Endodermal cell (in vitro differentiated cells): Measurements from ENCODE around the gene GPHA2. TPM values are rescaled to one million over a fixed set of nuclear protein-coding genes. Genes with fewer than 3 reads are reported as not detected.

ENCODE experiments used
- DNase-seq: peaks from one replicate; pipeline ENCODE4 v3.0.0-alpha.2; 2017
- H3K27ac ChIP-seq: 2 replicates; pipeline ENCODE4 v1.5.1; 2013; ENCODE audit warnings: mild to moderate bottlenecking, low read depth, low read length, moderate library complexity
- H3K27me3 ChIP-seq: 2 replicates; pipeline ENCODE4 v1.6.1; 2013; ENCODE audit warnings: mild to moderate bottlenecking, low read length, moderate library complexity; ENCODE audit not compliant: insufficient read depth, control insufficient read depth, poor library complexity, severe bottlenecking
- H3K36me3 ChIP-seq: 2 replicates; pipeline ENCODE4 v1.7.0; 2013; ENCODE audit warnings: mild to moderate bottlenecking, low read length, moderate library complexity; ENCODE audit not compliant: control insufficient read depth, insufficient read depth
- H3K4me1 ChIP-seq: one replicate; pipeline ENCODE4 v1.7.0; 2013; ENCODE audit warnings: low read length; ENCODE audit not compliant: control insufficient read depth, insufficient read depth
- H3K4me3 ChIP-seq: 2 replicates; pipeline ENCODE4 v1.5.1; 2013; ENCODE audit warnings: mild to moderate bottlenecking, low read length, moderate library complexity
- H3K9ac ChIP-seq: 2 replicates; pipeline ENCODE4 v1.6.1; 2013; ENCODE audit warnings: mild to moderate bottlenecking, low read length, moderate library complexity; ENCODE audit not compliant: poor library complexity, severe bottlenecking; ENCODE audit errors: extremely low read depth
- H3K9me3 ChIP-seq: 2 replicates; pipeline ENCODE4 v1.6.1; 2013; ENCODE audit warnings: mild to moderate bottlenecking, low read length, moderate library complexity; ENCODE audit not compliant: control insufficient read depth
- H3K27ac Mint-ChIP-seq: 2 replicates; pipeline ENCODE4 v1.8.0; 2020; ENCODE audit warnings: mixed read lengths
- H3K27me3 Mint-ChIP-seq: 2 replicates; pipeline ENCODE4 v1.8.0; 2021; ENCODE audit warnings: mild to moderate bottlenecking, mixed read lengths; ENCODE audit not compliant: insufficient read depth
- H3K36me3 Mint-ChIP-seq: 2 replicates; pipeline ENCODE4 v1.8.0; 2020; ENCODE audit warnings: low read depth, mixed read lengths
- H3K4me1 Mint-ChIP-seq: 2 replicates; pipeline ENCODE4 v1.8.0; 2020; ENCODE audit warnings: mixed read lengths
- H3K4me3 Mint-ChIP-seq: 2 replicates; pipeline ENCODE4 v1.8.0; 2020; ENCODE audit warnings: mild to moderate bottlenecking, moderate library complexity, mixed read lengths
- H3K9me3 Mint-ChIP-seq: 2 replicates; pipeline ENCODE4 v1.8.0; 2020; ENCODE audit warnings: mild to moderate bottlenecking, mixed read lengths
- CTCF ChIP-seq: fragments of 200-600 bp; sonication (generic); conservative IDR thresholded peaks from 2 replicates; pipeline ENCODE4 v1.5.0; 2021; ENCODE audit warnings: antibody characterized with exemption, mild to moderate bottlenecking
- WGBS, 2 experiments: methylation state at CpG; one replicate each; pipeline versions ENCODE4 v1.1.5 to v1.1.7; 2013; ENCODE audit warnings: missing lambda C conversion rate in 2 of 2, mixed read lengths in 1 of 2; ENCODE audit not compliant: insufficient coverage in 1 of 2, insufficient read length in 1 of 2; 5-methylcytosine and 5-hydroxymethylcytosine counted together
- total RNA-seq, 2 donors: library from RNA; stranded (reverse); fragmentation: NEBNext Ultra II Directional in 1 of 2; extraction: Animal tissue kit (Norgen Biotek cat#: 25700) in 1 of 2; gene quantifications; 2 replicates in 1 of 2; 3 replicates in 1 of 2; pipeline ENCODE4 v1.2.1, GENCODE V29; 2021

Gene GPHA2
- total RNA-seq, 2 donors from 2014 or later, result 0.77 TPM; not detected in 1

- no peaks in the 10 kb centered on the region for H3K9me3 Mint-ChIP-seq
- H3K36me3 Mint-ChIP-seq, result no peaks in the 10 kb centered on the region
- no peak overlapping the region for H3K4me3 Mint-ChIP-seq
- H3K4me1 ChIP-seq, result no peaks in the 10 kb centered on the region
- no peak for DNase-seq
- H3K27ac ChIP-seq, result no peak overlapping the region
- H3K4me1 Mint-ChIP-seq, result no peaks in the 10 kb centered on the region
- H3K27ac Mint-ChIP-seq, result no peak overlapping the region
- TF ChIP-seq CTCF, result no peak
- H3K36me3 ChIP-seq, result no peaks in the 10 kb centered on the region
- 96 to 97% methylated on average over 4 of the region's 4 CpGs for WGBS, 2 experiments
- no peak overlapping the region for H3K4me3 ChIP-seq
- H3K27me3 ChIP-seq, result no peaks in the 10 kb centered on the region
- H3K9ac ChIP-seq, result no peak overlapping the region
- no peaks in the 10 kb centered on the region for H3K9me3 ChIP-seq
- H3K27me3 Mint-ChIP-seq, result peaks cover 4% of the 10 kb centered on the region
These were observed 25.0 kb upstream of the GPHA2 start for GRCh38 chr11:64960719-64961118.

DNA sequence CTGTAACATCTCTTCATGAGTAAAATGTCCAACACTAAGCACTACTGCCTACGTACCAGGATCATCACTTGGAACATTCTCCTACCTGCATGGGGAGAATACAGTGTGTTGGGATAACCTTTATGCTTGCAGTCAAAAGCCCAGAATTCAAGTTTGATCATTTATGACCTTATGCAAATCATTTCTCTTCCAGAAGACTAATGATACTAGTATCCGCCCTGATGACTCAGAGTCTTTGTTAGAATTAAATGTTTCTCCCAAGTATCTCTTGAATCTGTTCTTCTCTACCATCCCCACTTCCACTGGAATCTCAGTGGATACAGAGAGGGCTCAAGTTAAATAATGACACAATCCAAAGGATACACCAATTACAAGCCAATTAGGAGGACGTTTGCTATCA is 23.8 kb upstream of the GPHA2 start:
- H3K9me3 ChIP-seq, result no peaks in the 10 kb centered on the region
- H3K4me3 ChIP-seq, result no peak overlapping the region
- TF ChIP-seq CTCF, result no peak
- Mint-ChIP-seq H3K4me1 (no peaks in the 10 kb centered on the region), H3K4me3 (no peak overlapping the region), H3K36me3 (no peaks in the 10 kb centered on the region), H3K9me3 (no peaks in the 10 kb centered on the region), H3K27ac (no peak overlapping the region), H3K27me3 (peaks cover 4% of the 10 kb centered on the region)
- H3K36me3 ChIP-seq, result no peaks in the 10 kb centered on the region
- H3K4me1 ChIP-seq, result no peaks in the 10 kb centered on the region
- 79 to 88% methylated on average over 2 to 3 of the region's 3 CpGs for WGBS, 2 experiments
- H3K9ac ChIP-seq, result no peak overlapping the region
- H3K27me3 ChIP-seq, result peaks cover 2% of the 10 kb centered on the region
- H3K27ac ChIP-seq, result no peak overlapping the region
- DNase-seq, result no peak

DNA sequence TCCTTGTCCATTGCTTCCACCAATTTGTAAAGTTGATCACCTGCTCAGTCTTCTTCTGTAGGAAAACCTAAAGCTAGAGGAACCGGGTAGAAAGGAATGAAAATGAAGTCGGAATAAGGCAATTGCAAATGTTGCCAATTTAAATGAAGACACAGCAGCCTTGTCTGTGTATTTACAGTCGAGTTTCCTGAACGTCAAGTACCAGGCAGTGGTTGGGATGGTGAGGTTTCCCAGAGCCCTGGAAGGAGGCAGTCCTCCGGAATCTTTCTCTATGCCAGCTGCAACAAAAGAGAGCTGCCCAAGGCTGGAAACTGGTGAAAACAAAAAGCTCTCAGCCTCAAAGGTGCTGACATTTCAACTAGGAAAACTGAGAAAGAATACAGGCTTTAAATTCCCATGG is 18.5 kb upstream of the GPHA2 start:
- H3K36me3 Mint-ChIP-seq, result no peaks in the 10 kb centered on the region
- no peak for DNase-seq
- no peaks in the 10 kb centered on the region for H3K4me1 ChIP-seq
- H3K9me3 Mint-ChIP-seq, result no peaks in the 10 kb centered on the region
- no peak overlapping the region for H3K4me3 Mint-ChIP-seq
- H3K36me3 ChIP-seq, result no peaks in the 10 kb centered on the region
- no peak overlapping the region for H3K27ac ChIP-seq
- 74 to 75% methylated on average over 5 of the region's 5 CpGs for WGBS, 2 experiments
- H3K27ac Mint-ChIP-seq, result no peak overlapping the region
- no peak for TF ChIP-seq CTCF
- no peak overlapping the region for H3K9ac ChIP-seq
- H3K27me3 ChIP-seq, result peaks cover 11% of the 10 kb centered on the region
- H3K9me3 ChIP-seq, result no peaks in the 10 kb centered on the region
- H3K27me3 Mint-ChIP-seq, result peaks cover 4% of the 10 kb centered on the region
- no peaks in the 10 kb centered on the region for H3K4me1 Mint-ChIP-seq
- H3K4me3 ChIP-seq, result no peak overlapping the region
